H1 (cell line): ENCODE results near the gene IWS1. TPM values are rescaled to one million over a fixed set of nuclear protein-coding genes. Genes with fewer than 3 reads are reported as not detected.

ENCODE experiments used
- EZH2 ChIP-seq: fragments of 200-600 bp; sonication (generic); IDR thresholded peaks from 2 replicates; pipeline ENCODE4 v1.7.1; 2012; ENCODE audit warnings: low read depth, mild to moderate bottlenecking, moderate library complexity, low read length, inconsistent platforms; ENCODE audit not compliant: severe bottlenecking
- HDAC2 ChIP-seq, 2 experiments: fragments of 300-600 bp in 1 of 2; sonication (generic) in 1 of 2; IDR thresholded peaks; 2 replicates each; pipeline ENCODE4 v1.6.1; 2011 to 2012; ENCODE audit warnings: low read depth in 2 of 2, low read length in 2 of 2, mild to moderate bottlenecking in 2 of 2, moderate library complexity in 2 of 2, borderline replicate concordance in 1 of 2, inconsistent platforms in 1 of 2
- HDAC6 ChIP-seq: IDR thresholded peaks from one replicate; pipeline ENCODE4 v1.7.1; 2012; ENCODE audit warnings: low read depth, mild to moderate bottlenecking, inconsistent platforms, low read length, moderate library complexity
- PHF8 ChIP-seq: fragments of 200-600 bp; sonication (generic); conservative IDR thresholded peaks from 2 replicates; pipeline ENCODE4 v1.7.1; 2012; ENCODE audit warnings: low read depth, mild to moderate bottlenecking, inconsistent platforms, low read length, moderate library complexity
- SP4 ChIP-seq: IDR thresholded peaks from 2 replicates; pipeline ENCODE4 v1.6.1; 2012; ENCODE audit warnings: low read length, inconsistent platforms
- polyA plus RNA-seq, 7 experiments: library from polyadenylated mRNA; depleted of rRNA in 3 of 7; stranded (reverse) in 5 of 7; unstranded in 2 of 7; fragments of >200 nt in 5 of 7; fragments of 200-250 nt in 2 of 7; gene quantifications; 1 replicate in 5 of 7; 2 replicates in 1 of 7; 4 replicates in 1 of 7; pipeline versions ENCODE4 v1.2.1 to v1.2.3, GENCODE V29; 2011 to 2013; ENCODE audit warnings: missing spikeins in 2 of 7, mixed read lengths in 2 of 7
- small RNA-seq: library from polyadenylated mRNA; stranded (forward); fragments of <200 nt; extraction: miRNeasy Mini kit (QIAGEN cat#:217004); gene quantifications from one replicate; pipeline ENCODE3, GENCODE V24; 2013; ENCODE audit not compliant: insufficient read depth
- total RNA-seq: library from RNA; stranded (reverse); fragmentation: NEBNext Ultra II Directional; extraction: Animal tissue kit (Norgen Biotek cat#: 25700); gene quantifications from 2 replicates; pipeline ENCODE4 v1.2.1, GENCODE V29; 2021

Gene IWS1
- total and polyA plus RNA-seq, 2 of the 8 experiments (the other 6 are each of a cell fraction or from before 2014, with no cell fraction given), result 18.4 to 64.8 TPM

- no peak for TF ChIP-seq EZH2
- no peak for TF ChIP-seq HDAC2 (IDR thresholded peaks at IDR 0.05; ENCODE audit: borderline replicate concordance in 1 of 2, low read depth in 2 of 2, low read length in 2 of 2)
- no peak for TF ChIP-seq HDAC6
- no peak for TF ChIP-seq SP4
- no peak for TF ChIP-seq PHF8
These were observed 94.8 kb downstream of the IWS1 start (continued) for GRCh38 chr2:127431408-127432023.

Small RNA genes within 50 kb of the gene (small RNA-seq; reads per million reads assigned to genes)
- gene RNU4-48P, result not detected

Other genes with a start within 250 kb of the IWS1 start
- 48.9 and 52.3 TPM in 2 replicates for gene ERCC3, start 232.3 kb downstream of the IWS1 start, total RNA-seq
- 41.8 and 44.8 TPM in 2 replicates for gene ERCC3, start 232.3 kb downstream of the IWS1 start, polyA plus RNA-seq (2011; rRNA removed)
- 23.2 and 24.2 TPM in 2 replicates for gene MAP3K2, start 138.5 kb downstream of the IWS1 start, total RNA-seq
- gene MAP3K2, start 138.5 kb downstream of the IWS1 start, polyA plus RNA-seq (2011; rRNA removed), result 2.0 and 2.3 TPM in 2 replicates
- 1.5 and 1.7 TPM in 2 replicates for gene PROC, start 108.1 kb downstream of the IWS1 start, total RNA-seq
- 1.6 and 2.2 TPM in 2 replicates for gene PROC, start 108.1 kb downstream of the IWS1 start, polyA plus RNA-seq (2011; rRNA removed)
- gene MYO7B, start 9.2 kb upstream of the IWS1 start, total RNA-seq, result not detected in 2 replicates
- 0.05 TPM in 1 of 2 replicates, not detected in the other for gene MYO7B, start 9.2 kb upstream of the IWS1 start, polyA plus RNA-seq (2011; rRNA removed)
- not detected in 2 replicates for gene GPR17, start 119.7 kb upstream of the IWS1 start, total RNA-seq
- 0.03 TPM in 2 replicates for gene GPR17, start 119.7 kb upstream of the IWS1 start, polyA plus RNA-seq (2011; rRNA removed)
- 4.8 and 4.9 TPM in 2 replicates for gene LIMS2, start 149.0 kb upstream of the IWS1 start, total RNA-seq
- 3.3 and 5.1 TPM in 2 replicates for gene LIMS2, start 149.0 kb upstream of the IWS1 start, polyA plus RNA-seq (2011; rRNA removed)
- 7.1 and 7.3 TPM in 2 replicates for gene SFT2D3, start 175.0 kb upstream of the IWS1 start, total RNA-seq
- 7.3 and 10.3 TPM in 2 replicates for gene SFT2D3, start 175.0 kb upstream of the IWS1 start, polyA plus RNA-seq (2011; rRNA removed)